ENCODE results near the gene CACNG4.

- TF ChIP-seq CTCF (IDR thresholded peaks at IDR 0.05; ENCODE audit: insufficient read depth, low read depth, low read length) (no peak), EZH2 (IDR thresholded peaks at IDR 0.05; ENCODE audit: insufficient read depth, low read length) (no peak)
These were observed 51.7 kb downstream of the CACNG4 start for GRCh38 chr17:67016039-67016762.
